ENCODE measurements around the gene ZRANB3.
"Not testable (repeated sequence)": the region's sequence is repeated elsewhere in the genome, so short reads cannot be mapped to it uniquely, and the experiment has no call there.

ZRANB3 gene

DNA sequence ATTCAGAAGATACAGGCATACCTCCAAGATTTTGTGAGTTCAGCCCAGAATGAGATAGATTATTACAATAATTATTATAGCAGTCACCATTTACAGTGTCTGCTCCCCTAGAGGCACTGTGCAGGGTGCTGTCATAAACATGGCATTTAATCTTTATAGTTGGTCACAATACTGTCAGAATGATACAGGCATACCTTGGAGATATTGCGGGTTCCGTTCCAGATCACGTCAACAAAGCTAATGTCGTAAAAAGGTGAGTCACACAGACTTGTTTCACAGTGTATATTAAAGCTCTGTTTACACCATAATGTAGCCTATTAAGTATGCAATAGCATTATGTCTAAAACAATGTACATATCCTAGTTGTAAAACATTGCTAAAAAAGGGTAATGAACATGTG is 45.6 kb downstream of the ZRANB3 start:
- DNase-seq (ENCODE audit: low read depth): no peak

DNA sequence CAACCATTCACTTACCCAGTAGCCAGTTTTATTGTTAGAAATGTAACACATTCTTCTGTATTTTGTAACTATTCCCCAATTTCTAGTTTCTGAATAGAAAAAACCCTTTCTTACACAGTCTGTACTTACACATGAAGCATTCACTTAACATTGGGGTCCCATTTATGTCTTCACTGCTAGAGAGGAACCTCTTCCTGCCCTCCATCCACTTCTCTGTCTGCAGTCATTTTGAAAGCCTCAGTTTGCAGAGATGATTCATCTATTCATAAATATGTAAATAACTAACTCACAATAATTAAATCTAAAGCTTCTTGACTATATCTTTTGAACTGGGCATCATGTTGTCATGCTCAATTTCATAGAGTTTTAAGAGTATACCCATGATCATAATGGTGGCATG is 55.9 kb downstream of the ZRANB3 start:
- no peak for DNase-seq (ENCODE audit: low read depth)

DNA sequence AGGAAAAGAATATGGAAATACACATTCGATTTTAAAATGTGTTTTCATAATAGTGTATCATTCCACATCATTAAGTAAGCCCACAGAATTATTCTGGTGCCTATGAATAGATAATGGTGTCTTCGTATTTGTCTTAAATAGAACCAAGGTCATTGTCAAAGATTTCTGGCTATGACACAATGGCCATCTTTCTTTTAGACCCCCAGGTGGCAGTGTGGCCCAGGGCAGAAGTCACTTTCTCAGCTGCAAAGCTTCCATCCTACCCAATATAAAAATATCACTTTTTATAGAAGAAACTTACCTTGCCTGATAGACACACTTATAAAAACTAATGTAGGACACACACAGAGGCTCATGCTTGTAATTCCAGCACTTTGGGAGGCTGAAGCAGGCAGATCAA is 57.5 kb downstream of the ZRANB3 start:
- no peak for DNase-seq (ENCODE audit: low read depth)

DNA sequence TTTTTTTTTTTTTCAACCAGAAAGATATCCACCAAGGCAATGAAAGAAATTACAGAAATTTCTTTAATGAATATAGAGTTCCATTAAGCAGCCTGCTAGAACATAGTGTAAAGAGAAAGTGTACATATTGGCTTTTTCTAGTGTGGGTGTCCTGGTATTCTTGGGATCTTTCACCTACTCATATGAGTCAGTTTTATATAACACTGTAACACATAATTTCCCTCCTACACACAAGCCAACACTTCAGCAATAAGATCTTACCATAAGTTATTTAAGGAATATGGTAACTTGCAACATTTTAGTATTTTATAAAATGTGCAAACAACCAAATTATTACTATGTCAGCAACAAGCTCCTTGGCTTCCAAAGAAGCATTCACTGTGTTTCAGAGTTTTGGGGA is 59.9 kb downstream of the ZRANB3 start:
- no peak for DNase-seq (ENCODE audit: low read depth)

DNA sequence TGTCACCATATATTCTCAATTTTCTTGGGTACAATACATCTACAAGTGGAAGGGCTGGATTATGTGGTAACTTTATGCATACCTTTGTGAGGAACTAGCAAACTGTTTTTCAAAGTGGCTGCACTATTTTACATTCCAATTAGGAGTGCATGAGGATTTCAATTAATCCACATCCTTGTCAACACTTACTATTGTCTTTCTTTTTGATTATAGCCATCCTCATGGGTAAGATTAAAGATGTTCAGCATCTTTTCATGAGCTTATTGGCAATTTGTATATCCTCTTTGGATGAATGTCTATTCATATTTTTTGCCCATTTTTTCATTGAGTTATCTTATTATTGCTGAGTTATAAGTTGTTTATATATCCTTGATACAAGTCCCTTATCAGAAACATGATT is 73.7 kb downstream of the ZRANB3 start:
- DNase-seq (ENCODE audit: low read depth): no peak

DNA sequence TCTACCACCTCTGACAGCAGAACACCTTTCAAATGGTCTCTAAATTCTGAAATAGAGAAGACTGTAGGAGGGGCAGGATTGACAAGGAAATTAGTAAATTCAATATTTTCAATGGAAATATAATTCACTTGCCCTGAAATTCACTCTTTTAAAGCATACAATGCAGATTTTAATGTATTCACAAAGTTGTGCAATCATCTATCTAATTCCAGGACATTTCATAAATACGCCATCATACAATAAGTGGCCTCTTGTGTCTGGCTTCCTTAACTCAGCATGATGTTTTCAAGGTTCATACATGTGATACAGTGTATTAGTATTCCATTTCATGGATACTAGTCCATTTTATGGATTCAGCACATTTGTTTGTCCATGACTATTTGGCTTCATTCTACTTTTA is 74.2 kb downstream of the ZRANB3 start:
- DNase-seq (ENCODE audit: low read depth): no peak

DNA sequence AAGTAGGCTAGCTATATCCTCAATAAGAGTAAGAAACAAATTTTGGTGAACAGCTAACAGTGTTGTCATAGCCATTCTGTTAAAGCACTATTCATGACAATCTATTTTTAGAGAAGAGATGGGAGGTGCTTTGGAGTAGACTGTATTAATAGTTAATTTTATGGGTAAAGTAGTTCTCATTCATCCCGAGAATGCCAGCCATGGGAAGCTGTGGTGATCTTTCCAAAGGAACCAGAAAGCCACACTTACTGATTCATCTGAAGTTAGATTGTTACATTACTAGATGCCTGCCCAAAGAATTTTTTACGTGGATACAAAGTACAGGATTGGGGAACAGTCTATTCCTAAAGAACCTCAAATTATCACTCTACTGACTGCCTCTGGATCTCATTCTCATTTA is 74.6 kb downstream of the ZRANB3 start:
- DNase-seq (ENCODE audit: low read depth): no peak

DNA sequence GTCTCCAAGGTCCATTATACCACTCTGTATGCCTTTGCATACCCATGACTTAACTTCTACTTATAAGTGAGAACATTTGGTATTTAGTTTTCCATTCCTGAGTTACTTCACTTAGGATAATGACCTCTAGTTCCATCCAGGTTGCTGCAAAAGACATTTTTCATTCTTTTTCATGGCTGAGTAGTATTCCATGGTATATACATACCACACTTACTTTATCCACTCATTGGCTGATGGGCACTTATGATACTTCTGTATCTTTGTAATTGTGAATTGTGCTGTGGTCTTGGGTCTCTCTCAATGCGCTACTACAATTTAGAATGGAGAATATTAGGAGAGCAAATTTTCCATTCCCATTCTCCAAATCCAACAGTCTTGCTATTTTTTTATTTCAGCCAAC is 76.4 kb downstream of the ZRANB3 start:
- DNase-seq (ENCODE audit: low read depth): no peak

DNA sequence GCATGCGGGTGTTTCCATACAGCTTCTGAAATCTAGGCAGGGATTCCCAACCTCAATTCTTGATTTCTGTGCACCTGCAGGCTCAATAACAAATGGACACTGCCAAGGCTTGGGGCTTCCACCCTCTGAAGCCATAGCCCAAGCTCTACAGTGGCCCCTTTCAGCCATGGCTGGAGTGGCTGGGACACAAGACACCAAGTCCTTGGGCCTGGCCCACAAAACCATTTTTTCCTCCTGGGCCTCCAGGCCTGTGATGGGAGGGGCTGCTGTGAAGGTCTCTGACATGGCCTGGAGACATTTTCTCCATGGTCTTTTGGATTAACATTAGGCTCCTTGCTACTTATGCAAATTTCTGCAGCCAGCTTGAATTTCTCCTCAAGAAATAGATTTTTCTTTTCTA is 78.0 kb downstream of the ZRANB3 start:
- DNase-seq (ENCODE audit: low read depth): not testable (repeated sequence)

DNA sequence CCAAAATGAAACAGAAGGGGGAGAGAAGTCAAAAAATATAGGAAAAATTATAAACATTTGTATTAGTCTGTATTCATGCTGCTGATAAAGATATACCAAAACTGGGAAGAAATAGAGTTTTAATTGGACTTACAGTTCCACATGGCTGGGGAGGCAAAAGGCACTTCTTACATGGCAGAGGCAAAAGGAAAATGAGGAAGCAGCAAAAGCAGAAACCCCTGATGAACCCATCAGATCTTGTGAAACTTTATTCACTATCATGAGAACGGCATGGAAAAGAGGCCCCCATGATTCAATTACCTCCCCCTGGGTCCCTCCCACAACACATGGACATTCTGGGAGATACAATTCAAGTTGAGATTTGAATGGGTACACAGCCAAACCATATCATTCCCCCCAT is 79.1 kb downstream of the ZRANB3 start:
- no peak for DNase-seq (ENCODE audit: low read depth)

DNA sequence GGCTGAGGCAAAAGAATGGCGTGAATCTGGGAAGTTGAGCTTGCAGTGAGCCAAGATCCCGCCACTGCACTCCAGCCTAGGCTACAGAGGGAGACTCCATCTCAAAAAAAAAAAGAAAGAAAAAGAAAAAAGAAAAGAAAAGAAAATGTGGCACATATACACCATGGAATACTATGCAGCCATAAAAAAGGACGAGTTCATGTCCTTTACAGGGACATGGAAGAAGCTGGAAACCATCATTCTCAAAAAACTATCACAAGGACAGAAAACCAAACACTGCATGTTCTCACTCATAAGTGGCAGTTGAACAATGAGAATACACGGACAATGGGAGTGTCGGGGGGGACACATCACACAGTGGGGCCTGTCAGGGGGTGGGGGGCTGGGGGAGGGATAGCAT is 88.0 kb downstream of the ZRANB3 start:
- not testable (repeated sequence) for DNase-seq (ENCODE audit: low read depth)

DNA sequence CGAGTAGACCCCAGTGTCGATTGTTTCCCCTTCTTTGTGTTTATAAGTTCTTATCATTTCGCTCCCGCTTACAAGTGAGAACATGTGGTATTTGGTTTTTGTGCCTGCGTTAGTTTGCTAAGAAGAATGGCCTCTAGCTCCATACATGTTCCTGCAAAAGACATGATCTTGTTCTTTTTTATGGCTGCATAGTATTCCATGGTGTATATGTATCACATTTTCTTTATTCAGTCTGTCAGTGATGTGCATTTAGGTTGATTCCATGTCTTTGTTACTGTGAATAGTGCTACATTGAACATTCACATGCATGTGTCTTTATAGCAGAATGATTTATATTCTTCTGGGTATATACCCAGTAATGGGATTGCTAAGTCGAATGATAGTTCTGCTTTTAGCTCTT is 95.9 kb downstream of the ZRANB3 start:
- not testable (repeated sequence) for DNase-seq (ENCODE audit: low read depth)

DNA sequence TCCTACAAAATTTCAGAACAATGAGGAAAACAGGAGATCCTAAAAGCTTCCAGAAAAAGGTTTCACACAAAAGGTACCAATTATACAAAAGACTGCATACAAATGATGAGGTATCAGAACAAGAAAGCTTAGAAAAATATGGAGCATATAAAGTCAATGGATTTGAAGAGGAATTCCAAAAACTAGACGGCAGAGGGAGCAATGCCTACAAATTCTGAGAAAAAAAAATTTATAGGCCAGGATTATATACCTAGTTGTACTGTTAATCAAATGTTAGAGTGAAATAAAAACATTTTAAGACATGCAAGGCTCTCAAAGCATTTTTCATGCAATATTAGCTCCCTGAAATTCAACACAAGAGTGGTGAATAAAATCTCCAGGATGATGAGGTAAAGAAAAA is 106.2 kb downstream of the ZRANB3 start:
- DNase-seq (ENCODE audit: low read depth): no peak

DNA sequence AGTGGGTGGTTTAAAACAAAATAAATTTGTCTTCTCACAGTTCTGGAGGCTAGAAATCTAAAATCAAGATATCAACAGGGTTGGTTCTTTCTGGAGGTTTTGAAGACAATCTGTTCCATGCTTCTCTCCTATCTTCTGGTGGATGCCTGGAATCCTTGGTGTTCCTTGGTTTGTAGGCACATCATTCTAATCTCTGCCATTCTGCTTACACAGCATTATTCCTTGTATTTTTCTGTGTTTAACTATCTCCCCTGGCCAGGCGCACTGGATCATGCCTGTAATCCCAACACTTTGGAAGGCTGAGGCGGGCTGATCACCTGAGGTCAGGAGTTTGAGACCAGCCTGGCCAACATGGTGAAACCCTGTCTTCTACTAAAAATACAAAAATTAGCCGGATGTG is 108.1 kb downstream of the ZRANB3 start:
- DNase-seq (ENCODE audit: low read depth): no peak

DNA sequence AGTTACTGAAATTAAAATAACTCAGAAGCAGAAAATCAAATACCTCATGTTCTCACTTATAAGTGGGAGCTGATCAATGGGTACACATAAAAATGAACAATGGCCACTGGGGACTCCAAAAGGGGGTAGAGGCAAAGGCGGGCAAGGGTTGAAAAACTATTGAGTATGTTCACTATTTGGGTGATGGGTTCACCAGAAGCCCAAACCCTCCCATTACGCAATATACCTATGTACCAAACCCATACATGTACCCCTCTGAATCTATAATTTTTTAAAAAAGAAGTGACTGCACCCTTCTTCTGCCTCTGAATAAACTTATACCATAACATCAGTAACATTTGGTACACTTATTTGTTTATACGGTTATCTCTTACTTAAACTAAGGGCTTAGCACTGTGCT is 119.4 kb downstream of the ZRANB3 start:
- no peak for DNase-seq (ENCODE audit: low read depth)

DNA sequence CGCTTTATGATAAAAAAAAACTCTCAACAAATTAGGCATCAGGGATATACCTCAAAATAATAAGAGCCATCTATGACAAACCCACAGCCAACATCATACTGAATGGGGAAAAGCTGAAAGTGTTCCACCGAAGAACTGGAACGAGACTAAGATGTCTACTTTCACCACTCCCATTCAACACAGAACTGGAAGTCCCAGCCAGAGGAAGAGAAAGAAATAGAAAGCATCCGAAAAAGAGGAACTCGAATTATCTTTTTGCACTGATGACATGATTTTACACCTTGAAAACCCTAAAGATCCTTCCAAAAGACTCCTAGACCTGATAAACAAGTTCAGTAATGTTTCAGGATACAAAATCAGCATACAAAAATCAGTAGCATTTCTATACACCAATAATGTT is 121.6 kb downstream of the ZRANB3 start:
- DNase-seq (ENCODE audit: low read depth): no peak

DNA sequence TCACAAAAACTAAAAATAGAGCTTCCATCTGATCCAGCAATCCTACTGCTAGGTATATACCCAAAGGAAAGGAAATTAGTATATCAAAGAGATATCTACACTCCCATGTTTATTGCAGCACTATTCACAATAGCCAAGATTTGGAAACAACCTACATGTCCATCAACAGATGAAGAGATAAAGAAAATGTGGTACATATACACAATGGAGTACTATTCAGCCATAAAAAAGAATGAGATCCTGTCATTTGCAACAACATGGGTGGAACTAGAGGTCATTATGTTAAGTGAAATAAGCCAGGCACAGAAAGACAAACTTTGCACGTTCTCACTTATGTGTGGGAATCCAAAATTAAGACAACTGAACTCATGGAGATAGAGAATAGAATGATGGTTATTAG is 134.8 kb downstream of the ZRANB3 start:
- DNase-seq (ENCODE audit: low read depth): not testable (repeated sequence)

DNA sequence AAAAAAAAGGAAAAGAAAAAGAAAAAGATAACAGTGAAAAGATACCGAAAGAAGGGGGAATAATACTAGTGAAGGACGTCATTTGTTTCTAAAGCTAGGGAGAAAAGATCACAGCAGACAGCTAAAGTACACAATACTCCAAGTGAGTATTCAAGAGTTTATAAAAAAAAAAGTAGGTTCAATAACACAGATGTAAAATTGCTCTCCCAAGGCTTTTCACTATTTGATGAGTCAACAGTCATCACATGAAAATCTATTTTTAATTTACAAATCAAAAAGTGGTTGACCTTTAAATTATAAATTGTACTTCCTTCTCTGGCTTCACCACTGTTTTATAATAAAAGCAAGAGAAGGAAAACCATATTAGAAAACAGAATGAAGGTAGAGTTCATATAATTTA is 144.0 kb downstream of the ZRANB3 start:
- DNase-seq (ENCODE audit: low read depth): no peak

DNA sequence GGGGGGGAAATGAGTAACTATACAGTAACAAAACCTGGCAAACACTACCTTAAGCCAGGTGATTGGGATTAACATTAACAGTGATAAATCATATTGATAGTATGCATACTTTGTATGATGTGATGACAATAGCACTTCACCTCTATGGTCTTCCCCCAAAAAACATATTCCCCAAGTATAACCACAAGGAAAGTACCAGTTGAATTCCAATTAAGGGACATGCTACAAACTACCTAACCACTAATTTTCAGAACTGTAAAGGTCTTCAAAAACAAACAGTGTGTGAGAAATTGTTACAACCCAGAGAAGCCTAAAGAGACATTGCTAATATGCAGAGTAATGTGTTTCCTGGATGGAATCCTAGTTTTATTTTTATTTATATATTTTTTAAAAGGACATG is 152.4 kb downstream of the ZRANB3 start:
- DNase-seq (ENCODE audit: low read depth): no peak

DNA sequence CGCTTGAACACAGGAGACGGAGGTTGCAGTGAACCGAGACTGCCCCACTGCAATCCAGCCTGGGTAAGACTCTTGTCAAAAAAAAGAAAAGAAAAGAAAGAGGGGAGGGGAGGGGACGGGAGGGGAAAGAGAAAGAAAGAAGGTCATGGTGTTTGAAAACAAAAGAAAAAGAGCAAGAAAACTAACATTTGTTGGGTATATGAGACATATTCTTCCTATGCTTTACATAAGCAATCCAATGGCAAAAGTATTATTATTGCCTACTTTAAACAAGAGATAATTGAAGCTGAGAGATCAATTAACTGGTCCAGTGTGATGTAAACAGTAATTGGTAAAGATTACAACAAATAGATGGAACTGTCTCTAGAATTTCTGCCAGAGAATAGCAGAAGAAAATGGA is 157.3 kb downstream of the ZRANB3 start:
- no peak for DNase-seq (ENCODE audit: low read depth)

DNA sequence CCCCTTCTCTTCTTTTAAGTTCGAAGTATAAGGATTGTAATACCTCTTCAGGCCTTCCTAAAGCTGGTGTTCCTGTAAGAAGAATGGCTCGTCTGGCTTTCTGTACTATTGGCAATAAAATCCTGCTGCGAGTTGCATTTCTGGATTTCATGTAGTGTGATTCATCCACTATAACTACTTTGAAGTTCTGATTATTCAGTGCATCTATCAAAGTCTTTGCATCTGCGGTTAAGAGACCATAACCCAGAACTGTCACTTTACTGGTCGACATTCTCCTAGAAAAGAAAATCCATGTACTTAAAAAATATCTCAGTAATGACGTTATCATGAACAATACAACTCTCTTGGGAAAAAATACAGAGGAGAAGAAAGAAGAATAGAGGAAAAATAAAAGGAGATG is 181.1 kb downstream of the ZRANB3 start:
- no peak for DNase-seq (ENCODE audit: low read depth)

DNA sequence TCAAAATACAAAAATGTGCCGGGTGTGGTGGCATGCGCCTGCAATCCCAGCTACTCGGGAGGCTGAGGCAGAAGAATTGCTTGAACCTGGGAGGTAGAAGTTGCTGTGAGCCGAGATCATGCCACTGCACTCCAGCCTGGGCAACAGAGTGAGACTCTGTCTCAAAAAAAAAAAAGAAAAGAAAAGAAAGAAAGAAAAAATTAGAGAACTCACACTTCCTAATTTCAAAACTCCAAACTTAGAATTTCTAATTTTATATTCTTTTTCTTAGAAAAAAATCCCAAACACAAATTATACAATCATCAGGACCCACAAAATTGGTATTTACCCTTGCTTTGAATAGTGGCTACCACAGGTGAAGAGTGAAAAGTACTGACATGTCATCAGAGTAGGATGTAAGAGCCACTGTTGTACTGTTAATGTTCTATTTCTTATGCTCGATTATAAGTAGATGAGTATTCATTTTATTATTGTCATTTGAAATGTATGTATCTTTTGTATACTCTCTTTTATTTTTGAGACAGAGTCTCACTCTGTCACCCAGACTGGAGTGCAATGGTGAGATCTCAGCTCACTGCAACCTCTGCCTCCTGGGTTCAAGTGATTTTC is 182.8 kb downstream of the ZRANB3 start:
- not testable (repeated sequence) for DNase-seq (ENCODE audit: low read depth)

DNA sequence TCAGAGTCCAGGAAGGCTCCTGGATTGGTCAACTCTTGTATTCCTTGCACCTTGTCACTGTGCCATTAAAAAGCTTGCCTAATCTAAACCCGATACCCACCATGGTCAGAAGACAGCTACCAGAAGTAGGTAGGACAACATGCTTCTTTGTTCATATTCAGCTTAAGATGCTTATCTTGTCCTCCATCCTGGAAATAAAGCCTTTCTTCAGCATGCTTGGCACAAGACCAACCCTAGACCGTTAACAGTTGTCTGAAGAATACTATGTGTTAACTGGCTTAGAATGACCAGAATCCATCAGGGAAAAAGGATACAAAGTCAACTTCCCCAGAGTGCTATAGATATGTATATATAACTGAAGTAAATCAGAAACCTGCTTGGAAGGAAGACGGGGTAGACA is 193.9 kb downstream of the ZRANB3 start:
- DNase-seq (ENCODE audit: low read depth): no peak

DNA sequence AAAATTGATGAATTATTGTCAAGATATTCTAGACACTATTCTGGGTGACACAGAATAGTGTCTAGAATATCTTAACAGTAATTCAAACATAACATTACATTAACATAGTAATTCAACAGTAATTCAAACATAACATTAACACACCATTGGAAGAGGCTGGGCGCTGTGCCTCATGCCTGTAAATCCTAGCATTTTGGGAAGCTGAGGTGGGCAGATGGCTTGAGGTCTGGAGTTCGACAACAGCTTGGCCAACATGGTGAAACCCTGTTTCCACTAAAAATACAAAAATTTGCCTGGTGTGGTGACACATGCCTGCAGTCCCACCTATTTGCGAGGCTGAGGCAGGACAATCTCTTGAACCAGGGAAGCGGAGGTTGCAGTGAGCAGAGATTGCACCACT is 195.8 kb downstream of the ZRANB3 start:
- no peak for DNase-seq (ENCODE audit: low read depth)

DNA sequence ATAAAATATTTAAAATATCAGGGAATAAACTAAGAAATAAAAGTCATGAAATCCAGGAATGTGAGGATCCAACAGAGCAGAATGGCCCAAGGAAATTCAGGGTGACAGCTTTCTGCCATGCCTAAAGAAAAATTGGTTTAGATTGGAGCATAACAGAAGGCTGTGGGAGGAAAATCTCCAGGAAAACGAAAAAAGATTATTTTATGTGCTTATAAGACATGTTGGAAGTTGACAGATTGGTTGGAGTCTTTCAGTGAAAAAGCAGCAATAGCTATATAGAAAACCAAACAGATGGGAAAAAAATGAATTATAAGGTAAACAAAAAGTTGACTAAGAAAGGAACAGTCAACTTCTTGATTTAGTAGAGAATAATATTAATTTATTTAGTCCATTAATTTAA is 203.9 kb downstream of the ZRANB3 start:
- DNase-seq (ENCODE audit: low read depth): no peak

All from GM04503 (cell line).